ENCODE data around the gene KAZN. TPM values are rescaled to one million over a fixed set of nuclear protein-coding genes. Genes with fewer than 3 reads are reported as not detected.

Gene KAZN
- total RNA-seq, 1 donor from 2014 or later = 9.4 TPM

- no peaks in the 10 kb centered on the region for H3K27me3 ChIP-seq (ENCODE audit: insufficient read depth, low read length)
- H3K4me3 ChIP-seq (ENCODE audit: insufficient read depth, low read depth, low read length) = no peak overlapping the region
- no peaks in the 10 kb centered on the region for H3K79me2 ChIP-seq (ENCODE audit: insufficient read depth, low read length)
- no peaks in the 10 kb centered on the region for H3K9me3 Mint-ChIP-seq (ENCODE audit: unreplicated experiment)
- H3K4me3 Mint-ChIP-seq (ENCODE audit: unreplicated experiment) = no peak overlapping the region
- no peak for FAIRE-seq
- no peaks in the 10 kb centered on the region for H3K9me3 ChIP-seq (ENCODE audit: insufficient read depth, low read depth, low read length)
- no peak overlapping the region for H2AFZ ChIP-seq (ENCODE audit: low read depth, low read length)
- H3K36me3 ChIP-seq (ENCODE audit: insufficient read depth, low read length) = no peaks in the 10 kb centered on the region
- no peaks in the 10 kb centered on the region for H4K20me1 ChIP-seq (ENCODE audit: insufficient read depth, low read length)
- no peak for TF ChIP-seq EZH2 (IDR thresholded peaks at IDR 0.05; ENCODE audit: insufficient read depth, low read length)
- TF ChIP-seq CTCF (IDR thresholded peaks at IDR 0.05; ENCODE audit: insufficient read depth, low read depth, low read length) = no peak
- no peak for DNase-seq (ENCODE audit: low read depth)
- no peak overlapping the region for H3K9ac ChIP-seq (ENCODE audit: low read length)
- H3K27ac Mint-ChIP-seq (ENCODE audit: unreplicated experiment) = no peak overlapping the region
- no peak overlapping the region for H3K27ac ChIP-seq (ENCODE audit: low read depth, low read length)
- H3K27me3 Mint-ChIP-seq (ENCODE audit: low read depth, unreplicated experiment) = peaks cover 24% of the 10 kb centered on the region
- no peaks in the 10 kb centered on the region for H3K4me1 ChIP-seq (ENCODE audit: insufficient read depth, low read length)
- no peaks in the 10 kb centered on the region for H3K36me3 Mint-ChIP-seq (ENCODE audit: low read depth, unreplicated experiment)
- no peaks in the 10 kb centered on the region for H3K4me1 Mint-ChIP-seq (ENCODE audit: low read depth, unreplicated experiment)
- no peak overlapping the region for H3K4me2 ChIP-seq (ENCODE audit: low read length)
These were observed 316.0 kb downstream of the KAZN start for GRCh38 chr1:14914351-14914988.

- Mint-ChIP-seq H3K27ac (ENCODE audit: unreplicated experiment) (no peak overlapping the region), H3K9me3 (ENCODE audit: unreplicated experiment) (no peaks in the 10 kb centered on the region), H3K4me3 (ENCODE audit: unreplicated experiment) (no peak overlapping the region), H3K27me3 (ENCODE audit: low read depth, unreplicated experiment) (peaks cover 24% of the 10 kb centered on the region), H3K36me3 (ENCODE audit: low read depth, unreplicated experiment) (no peaks in the 10 kb centered on the region), H3K4me1 (ENCODE audit: low read depth, unreplicated experiment) (no peaks in the 10 kb centered on the region)
- no peak overlapping the region for H3K9ac ChIP-seq (ENCODE audit: low read length)
- no peaks in the 10 kb centered on the region for H3K79me2 ChIP-seq (ENCODE audit: insufficient read depth, low read length)
- H3K4me1 ChIP-seq (ENCODE audit: insufficient read depth, low read length) = no peaks in the 10 kb centered on the region
- H3K27ac ChIP-seq (ENCODE audit: low read depth, low read length) = no peak overlapping the region
- H3K27me3 ChIP-seq (ENCODE audit: insufficient read depth, low read length) = no peaks in the 10 kb centered on the region
- no peak overlapping the region for H3K4me3 ChIP-seq (ENCODE audit: insufficient read depth, low read depth, low read length)
- no peak overlapping the region for H2AFZ ChIP-seq (ENCODE audit: low read depth, low read length)
- FAIRE-seq (no peak), DNase-seq (ENCODE audit: low read depth) (no peak)
- H4K20me1 ChIP-seq (ENCODE audit: insufficient read depth, low read length) = no peaks in the 10 kb centered on the region
- no peaks in the 10 kb centered on the region for H3K9me3 ChIP-seq (ENCODE audit: insufficient read depth, low read depth, low read length)
- no peak overlapping the region for H3K4me2 ChIP-seq (ENCODE audit: low read length)
- no peaks in the 10 kb centered on the region for H3K36me3 ChIP-seq (ENCODE audit: insufficient read depth, low read length)
- TF ChIP-seq CTCF (IDR thresholded peaks at IDR 0.05; ENCODE audit: insufficient read depth, low read depth, low read length) = peak; percentile 82
- TF ChIP-seq EZH2 (IDR thresholded peaks at IDR 0.05; ENCODE audit: insufficient read depth, low read length) = no peak
These were observed 317.0 kb downstream of the KAZN start for GRCh38 chr1:14915356-14916054.

GRCh38 chr1:14919289-14919688 lies 320.8 kb downstream of the KAZN start:
- Histone ChIP-seq H2AFZ (ENCODE audit: low read depth, low read length) (no peak overlapping the region), H3K27ac (ENCODE audit: low read depth, low read length) (no peak overlapping the region), H3K9ac (ENCODE audit: low read length) (no peak overlapping the region), H3K4me3 (ENCODE audit: insufficient read depth, low read depth, low read length) (no peak overlapping the region), H4K20me1 (ENCODE audit: insufficient read depth, low read length) (no peaks in the 10 kb centered on the region), H3K4me2 (ENCODE audit: low read length) (no peak overlapping the region), H3K36me3 (ENCODE audit: insufficient read depth, low read length) (no peaks in the 10 kb centered on the region), H3K4me1 (ENCODE audit: insufficient read depth, low read length) (no peaks in the 10 kb centered on the region), H3K9me3 (ENCODE audit: insufficient read depth, low read depth, low read length) (no peaks in the 10 kb centered on the region), H3K27me3 (ENCODE audit: insufficient read depth, low read length) (no peaks in the 10 kb centered on the region), H3K79me2 (ENCODE audit: insufficient read depth, low read length) (no peaks in the 10 kb centered on the region)
- TF ChIP-seq CTCF (IDR thresholded peaks at IDR 0.05; ENCODE audit: insufficient read depth, low read depth, low read length) (no peak), EZH2 (IDR thresholded peaks at IDR 0.05; ENCODE audit: insufficient read depth, low read length) (no peak)
- no peaks in the 10 kb centered on the region for H3K36me3 Mint-ChIP-seq (ENCODE audit: low read depth, unreplicated experiment)
- no peak for DNase-seq (ENCODE audit: low read depth)
- no peak for FAIRE-seq
- H3K4me1 Mint-ChIP-seq (ENCODE audit: low read depth, unreplicated experiment) = no peaks in the 10 kb centered on the region
- peaks cover 19% of the 10 kb centered on the region for H3K27me3 Mint-ChIP-seq (ENCODE audit: low read depth, unreplicated experiment)
- no peak overlapping the region for H3K27ac Mint-ChIP-seq (ENCODE audit: unreplicated experiment)
- H3K9me3 Mint-ChIP-seq (ENCODE audit: unreplicated experiment) = no peaks in the 10 kb centered on the region
- H3K4me3 Mint-ChIP-seq (ENCODE audit: unreplicated experiment) = no peak overlapping the region
